SIG-M5 treated with dmso at 0.1 percent for 504 hours (cell line): Measurements from ENCODE around the gene PRKCD.
A peak's percentile ranks its signal among the peaks of the same experiment; 100 is the strongest.

Source experiments
- DNase-seq: peaks from one replicate; lab custom pipeline; 2025; ENCODE audit not compliant: unreplicated experiment; lab: John Stamatoyannopoulos, UW

Gene PRKCD

DNA sequence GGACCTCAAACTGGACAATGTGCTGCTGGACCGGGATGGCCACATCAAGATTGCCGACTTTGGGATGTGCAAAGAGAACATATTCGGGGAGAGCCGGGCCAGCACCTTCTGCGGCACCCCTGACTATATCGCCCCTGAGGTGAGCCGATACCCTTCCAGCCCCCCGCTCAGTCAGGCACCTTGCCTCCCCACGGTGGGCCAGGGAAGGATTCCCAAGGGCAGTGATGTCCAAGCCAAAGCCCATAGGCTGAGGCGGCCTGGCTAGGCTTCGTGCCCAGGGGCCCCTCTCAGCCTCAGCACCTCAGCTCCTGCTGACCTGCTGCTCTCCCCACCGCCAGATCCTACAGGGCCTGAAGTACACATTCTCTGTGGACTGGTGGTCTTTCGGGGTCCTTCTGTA, 27.7 kb downstream of the PRKCD start:
- DNase-seq: no peak

DNA sequence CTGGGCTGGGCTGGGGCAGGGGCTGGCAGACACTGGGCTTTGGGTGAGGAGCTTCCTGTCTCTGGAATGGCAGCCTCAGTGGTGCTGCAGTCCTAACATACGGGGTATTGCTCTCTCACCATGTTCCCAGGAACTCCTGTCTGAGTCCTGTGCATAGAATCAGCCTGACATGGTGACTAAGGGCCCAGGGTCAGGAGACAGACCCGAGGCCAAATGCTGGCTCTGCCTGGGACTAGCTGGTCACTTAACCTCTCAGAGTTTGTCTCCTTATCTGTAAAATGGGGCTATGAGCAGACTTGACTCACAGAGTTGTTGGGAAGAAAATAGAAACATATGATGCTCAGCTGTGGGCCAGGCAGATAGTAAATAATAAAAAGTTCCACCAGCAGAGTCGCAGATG, 28.3 kb downstream of the PRKCD start:
- DNase-seq: no peak

DNA sequence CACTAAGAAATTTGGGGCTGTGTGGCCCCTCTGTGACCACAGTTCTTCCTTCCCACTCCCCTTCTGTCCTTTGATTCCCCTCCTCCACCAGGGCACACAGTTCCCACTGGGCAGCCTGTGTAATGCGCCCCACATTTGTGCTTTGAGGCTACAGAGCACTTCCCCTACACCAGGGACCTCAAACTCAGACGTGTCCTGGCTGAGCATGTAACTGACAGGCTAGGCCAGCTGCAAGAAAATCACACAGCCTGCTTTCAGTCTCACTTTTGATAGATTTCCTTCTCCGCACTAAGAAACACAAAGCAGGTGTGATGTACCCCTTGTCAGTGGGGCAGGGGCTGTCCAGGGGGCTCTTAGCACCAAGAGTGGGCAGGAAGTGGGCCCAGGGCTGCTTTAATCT, 29.6 kb downstream of the PRKCD start:
- no peak for DNase-seq

DNA sequence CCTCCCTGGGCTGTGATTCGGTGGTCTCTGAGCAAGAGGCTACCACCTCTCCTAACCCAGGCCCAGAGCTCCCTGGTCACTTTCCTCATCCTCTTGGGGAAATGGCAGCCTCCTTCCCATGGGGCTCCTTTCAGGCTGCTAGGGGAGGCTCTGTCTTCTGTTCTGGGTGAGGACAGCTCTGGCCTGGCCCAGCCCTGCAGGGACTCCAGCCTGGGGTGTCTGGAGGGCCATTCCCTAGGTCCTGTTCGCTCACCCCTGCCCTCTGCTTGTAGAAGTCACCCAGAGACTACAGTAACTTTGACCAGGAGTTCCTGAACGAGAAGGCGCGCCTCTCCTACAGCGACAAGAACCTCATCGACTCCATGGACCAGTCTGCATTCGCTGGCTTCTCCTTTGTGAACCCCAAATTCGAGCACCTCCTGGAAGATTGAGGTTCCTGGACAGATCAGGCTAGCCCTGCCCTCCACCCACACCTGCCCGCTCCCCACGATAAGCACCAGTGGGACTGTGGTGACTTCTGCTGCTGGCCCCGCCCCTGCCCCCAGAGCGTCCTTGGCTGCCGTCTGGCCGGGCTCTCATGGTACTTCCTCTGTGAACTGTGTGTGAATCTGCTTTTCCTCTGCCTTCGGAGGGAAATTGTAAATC, 30.9 kb downstream of the PRKCD start:
- no peak for DNase-seq

DNA sequence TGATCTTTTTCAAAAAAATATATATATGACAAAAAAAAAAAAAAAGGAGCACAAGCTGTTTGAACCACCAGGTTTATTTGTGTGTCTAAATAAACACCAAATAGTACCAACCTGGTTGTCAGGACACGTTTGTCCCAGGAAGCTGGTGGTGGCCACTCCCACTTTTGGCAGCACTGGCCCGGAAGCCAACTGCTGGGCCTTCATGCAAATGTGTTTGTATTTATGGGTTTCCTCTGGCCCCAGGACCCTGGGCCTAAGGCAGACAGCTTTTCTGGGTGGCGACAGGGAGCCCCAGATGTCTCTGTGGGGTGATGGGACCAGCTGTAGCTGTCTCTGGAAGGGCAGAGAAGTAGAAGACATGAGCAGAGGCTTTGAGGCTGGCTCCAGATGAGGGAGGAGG, 31.6 kb downstream of the PRKCD start:
- no peak for DNase-seq

DNA sequence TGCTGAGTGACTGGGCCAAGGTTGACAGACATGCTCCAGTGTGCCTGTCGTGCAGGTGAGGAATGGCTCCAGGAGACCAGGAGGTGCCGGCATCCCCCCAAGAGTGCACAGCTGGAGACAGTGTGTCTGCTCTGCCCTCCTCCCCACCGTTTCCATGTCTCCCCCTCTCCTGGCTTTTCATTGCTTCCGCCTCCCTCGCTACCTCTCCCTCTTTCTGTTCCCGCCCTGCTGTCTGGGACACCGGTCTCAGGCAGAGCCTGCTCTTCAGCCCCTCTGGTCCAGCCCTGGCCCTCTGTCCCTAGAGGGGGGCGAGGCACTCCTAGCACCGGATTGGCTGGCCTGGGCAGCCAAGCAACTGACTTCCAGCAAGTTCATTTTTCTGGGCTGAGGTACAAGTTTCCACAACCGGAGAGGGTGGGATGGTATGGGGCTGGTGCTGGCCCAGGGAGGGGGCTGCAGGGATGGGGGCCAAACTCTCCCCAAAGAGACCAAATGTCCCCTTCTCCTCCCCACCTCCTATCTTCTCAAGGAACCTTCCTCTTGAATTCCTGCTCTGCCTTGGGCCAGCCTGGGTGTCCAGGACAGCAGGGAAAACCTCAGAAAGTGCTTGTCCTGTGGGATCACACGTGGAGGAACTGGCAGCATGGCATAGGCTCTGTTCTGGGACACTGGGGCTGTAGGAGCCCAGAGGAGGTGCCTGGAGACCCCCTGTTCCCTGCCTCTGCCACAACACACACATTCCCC, 32.6 kb downstream of the PRKCD start:
- DNase-seq: no peak

DNA sequence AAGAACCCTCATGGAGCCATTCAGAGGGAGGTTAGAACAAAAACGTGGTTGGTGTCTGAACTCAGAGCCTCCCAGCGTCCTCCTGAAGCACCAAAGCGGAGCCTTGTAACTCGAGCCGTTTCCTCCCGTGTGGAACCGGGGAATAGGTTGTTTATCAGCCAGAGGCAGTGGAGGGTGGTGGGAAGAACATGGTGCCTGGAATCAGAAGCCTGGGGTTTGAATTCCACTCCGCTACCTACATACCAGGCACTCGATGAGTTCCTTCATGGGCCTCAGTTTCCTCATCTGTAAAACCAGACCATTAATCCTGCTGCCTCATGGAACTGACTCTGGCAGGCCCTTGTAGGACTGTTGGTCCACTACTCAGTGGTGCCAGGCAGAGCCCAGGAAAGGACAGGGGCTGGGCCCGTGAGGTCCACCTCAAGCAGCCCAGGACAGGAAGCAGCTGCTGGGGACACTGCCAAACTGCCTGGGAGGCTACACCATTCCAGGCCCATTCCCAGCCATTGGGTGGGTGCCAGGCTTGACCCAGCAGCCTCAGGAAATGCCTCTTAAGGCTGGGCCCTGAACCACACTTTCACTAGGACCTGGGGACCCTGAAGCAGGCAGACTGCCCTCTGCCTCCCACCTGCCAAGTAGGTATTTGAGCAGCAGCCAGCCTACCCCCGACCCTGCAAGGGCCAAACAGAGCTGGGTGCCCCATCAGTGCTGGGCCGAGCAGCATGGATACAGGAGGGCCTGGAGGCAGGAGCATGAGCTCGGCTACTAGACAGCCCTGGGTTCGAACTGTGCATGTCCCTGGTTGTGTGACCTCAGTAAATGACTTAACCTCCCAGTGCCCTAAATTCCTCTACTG, 33.4 kb downstream of the PRKCD start:
- no peak for DNase-seq

DNA sequence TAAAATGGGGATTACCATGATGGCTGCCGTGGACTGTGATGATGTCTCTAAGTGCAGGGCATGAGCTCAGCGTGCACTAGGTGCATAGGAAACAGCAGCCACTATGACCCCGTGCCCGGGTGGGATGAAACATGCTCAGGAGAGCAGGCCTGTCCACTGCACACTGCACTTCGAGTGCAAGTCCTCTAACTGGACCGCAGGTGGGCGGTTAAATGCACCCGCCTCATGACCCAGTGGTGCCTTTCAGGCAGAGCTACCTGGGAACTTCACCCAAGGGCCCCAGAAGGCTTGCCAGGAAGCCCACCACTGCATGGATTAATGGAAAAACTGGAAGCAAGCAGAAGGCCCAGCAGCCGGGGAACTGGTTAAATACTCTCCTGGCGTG, 34.0 kb downstream of the PRKCD start:
- DNase-seq: no peak

DNA sequence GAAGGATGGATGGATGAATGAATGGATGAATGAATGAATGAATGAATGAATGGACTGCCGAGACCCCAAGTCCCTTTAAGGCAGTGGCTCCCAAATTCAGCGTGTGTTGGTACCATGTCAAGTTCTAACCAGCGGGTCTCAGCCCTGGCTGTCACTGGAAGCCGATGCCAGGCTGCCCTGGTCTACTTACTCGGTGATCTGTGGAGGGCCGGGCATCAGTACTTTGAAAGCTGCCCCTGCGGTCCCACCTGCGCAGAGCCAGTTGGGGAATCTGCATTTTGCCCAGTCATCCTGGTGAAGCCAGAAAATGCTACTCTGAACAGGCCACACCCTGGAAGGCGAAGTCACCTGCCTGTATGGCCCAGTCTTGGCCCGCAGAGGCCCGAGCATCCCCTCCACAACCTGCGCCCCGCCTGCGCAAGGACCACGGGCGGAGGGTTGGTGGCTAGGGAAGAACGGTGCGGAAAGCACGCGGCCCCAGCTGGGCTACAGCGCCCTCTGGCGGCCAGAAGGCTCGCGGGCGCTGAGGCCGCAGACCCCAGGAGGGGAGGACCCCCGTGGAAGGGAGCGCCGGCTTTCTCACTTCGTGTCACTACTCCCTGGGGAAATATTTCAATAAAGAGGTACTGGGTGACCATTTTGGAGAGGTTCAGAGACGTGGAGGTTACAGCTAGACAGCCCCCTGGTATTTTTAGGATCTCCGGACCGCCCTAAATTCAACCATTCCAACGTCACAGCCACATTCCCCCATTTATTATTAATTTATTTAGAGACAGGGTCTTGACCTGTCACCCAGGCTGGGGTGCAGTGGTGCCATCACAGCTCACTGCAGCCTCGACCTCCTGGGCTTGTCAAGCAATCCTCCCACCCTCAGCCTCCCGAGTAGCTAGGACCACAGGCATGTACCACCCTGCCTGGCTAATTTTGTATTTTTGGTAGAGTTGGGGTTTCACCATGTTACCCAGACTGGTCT, 34.9 kb downstream of the PRKCD start:
- DNase-seq: peak; percentile 45

DNA sequence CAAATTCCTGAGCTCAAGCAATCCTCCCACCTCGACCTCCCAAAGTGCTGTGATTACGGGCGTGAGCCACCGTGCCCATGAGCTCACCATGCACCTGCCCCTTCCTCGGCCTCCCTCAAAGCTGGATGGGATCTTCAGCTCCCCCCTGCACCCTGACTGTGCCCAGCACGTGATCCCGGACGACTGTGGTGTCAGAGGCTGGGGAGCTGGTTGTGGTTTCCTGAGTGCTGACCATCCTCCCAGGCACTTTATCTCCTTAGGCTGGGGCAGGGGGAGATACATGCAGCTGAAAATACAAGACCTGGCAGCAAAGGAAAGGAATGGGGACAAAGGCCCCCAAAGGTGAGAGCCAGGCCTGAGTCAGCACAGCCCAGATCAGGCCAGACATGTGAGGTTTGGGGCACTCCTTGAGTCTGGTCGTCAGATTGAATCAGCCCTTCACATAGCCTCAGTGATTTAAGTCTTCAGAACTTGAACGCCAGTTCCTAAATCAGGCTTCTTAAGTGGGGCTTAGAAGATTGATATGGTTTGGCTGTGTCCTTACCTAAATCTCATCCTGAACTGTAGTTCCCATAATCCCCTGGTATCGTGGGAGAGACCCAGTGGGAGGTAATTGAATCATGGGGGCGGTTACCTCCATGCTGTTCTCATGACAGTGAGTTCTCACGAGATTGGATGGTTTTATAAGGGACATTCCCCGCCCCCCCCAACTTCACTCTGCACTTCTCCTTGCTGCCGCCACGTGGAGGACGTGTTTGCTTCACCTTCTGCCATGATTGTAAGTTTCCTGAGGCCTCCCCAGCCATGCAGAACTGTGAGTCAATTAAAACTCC, 35.8 kb downstream of the PRKCD start:
- DNase-seq: peak; percentile 79

DNA sequence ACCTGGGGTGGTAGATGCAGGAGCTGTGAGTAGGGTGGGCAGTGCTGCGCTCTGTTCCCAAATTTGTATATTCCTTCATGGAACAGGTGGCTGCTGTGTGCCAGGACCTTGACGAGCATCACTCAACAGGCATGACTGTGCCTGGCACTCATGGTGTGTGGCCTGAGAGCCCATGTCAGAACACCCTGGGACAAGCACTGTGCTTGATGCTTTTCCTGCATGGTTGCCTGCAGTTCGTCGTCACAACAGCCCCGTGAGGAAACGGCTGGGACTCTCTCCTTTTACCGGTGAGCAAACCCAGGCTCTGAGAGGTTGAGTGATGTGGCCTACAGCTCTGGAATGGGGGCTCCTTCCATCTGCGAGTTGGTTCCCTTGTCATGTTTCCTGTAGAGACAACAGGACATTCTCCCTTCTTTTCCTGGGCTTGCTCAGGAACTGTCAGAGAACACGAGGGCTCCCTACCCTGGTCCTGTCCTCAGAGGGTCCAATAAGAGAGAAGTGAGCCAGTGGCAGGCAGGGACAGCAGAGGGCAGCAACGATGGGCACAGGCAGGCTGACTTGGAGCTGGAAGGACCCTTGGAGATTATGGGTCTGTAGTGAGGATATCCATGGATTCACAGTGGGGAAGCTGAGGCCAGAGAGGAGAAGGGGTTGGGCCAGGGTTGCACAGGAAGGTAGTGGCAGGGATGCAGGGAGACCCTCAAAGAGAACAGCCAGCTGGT, 37.4 kb downstream of the PRKCD start:
- DNase-seq: peak; percentile 21

DNA sequence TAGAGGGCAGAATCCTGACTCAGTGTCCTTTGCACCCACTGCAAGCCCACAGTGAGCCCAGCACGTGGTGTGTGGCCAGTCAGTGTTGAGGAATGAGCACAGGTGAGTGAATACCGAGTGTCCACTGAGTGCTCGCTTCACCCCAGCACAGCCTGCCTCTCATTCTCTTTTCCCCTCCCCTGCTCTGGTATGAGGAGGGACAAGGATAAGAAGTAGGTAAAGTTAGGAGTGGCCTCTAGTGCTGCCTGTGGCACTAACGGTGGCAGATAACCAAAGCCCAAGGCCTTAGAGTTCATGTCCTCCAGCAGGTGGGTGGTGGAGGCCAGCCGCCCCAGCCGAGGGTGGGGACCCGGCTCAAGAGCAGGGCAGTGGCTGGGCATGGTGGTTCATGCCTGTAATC, 38.0 kb downstream of the PRKCD start:
- no peak for DNase-seq

DNA sequence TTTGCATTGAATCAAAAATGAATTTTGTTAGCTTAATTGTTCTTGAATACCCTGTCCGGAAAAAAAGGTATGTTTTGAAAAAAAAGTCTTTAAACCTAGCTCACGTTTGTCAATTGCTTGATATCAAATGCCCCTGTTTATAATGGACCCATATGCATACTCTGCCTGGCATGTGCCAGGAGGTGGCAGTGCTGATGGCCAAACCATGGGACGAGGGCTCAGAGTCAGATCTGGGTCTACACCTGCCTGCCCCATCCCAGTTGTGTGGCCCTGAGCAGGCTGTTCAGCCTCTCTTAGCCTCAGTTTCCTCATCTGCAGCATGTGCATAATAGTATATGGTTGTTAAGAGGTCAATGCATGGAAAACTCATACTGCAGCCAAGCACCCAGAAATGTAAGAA, 38.8 kb downstream of the PRKCD start:
- no peak for DNase-seq

DNA sequence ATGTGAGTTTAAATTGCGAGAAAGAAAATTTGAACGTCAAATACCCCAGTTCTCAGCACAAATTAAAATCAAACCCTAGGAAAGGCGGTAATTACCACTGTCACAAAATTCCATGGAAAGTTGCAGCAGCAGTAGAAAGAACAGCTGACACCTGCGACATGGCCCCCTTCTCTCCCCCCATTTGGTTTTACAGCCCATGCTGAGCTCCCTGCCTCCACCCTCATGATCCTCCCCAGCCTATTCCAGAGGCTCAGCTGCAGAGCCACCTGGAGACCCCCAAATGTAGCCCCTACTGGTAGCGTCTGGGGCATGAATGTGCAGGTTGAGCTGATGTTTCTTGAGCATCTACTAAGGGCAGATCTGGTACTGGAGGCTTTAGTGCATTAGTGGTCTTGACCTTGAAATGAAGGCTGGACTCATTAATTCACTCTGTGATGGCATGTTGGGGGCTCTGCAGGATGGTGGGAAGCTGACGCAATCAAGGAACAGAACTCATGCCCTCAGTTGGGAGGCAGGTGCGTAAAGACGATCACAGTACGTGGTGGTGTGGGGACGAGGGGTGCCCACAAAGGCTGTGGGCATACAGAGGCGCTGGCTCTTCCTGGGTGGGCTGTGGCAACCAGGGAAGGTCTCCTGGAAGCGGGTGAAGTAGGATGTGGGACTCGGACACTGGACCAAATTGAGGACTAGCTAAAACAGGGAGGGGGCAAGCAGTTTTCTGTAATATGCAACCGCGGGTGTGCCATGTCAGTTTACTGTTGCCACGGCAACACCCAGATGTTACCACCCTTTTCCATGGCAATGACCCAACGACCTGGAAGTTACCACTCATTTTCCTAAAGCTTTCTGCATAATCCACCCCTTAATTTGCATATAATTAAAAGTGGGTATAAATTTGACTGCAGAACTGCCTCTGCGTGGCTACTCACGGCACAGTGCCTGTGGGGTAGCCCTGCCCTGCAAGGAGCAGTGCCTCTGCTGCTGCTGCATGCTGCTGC, 39.8 kb downstream of the PRKCD start:
- DNase-seq: no peak

DNA sequence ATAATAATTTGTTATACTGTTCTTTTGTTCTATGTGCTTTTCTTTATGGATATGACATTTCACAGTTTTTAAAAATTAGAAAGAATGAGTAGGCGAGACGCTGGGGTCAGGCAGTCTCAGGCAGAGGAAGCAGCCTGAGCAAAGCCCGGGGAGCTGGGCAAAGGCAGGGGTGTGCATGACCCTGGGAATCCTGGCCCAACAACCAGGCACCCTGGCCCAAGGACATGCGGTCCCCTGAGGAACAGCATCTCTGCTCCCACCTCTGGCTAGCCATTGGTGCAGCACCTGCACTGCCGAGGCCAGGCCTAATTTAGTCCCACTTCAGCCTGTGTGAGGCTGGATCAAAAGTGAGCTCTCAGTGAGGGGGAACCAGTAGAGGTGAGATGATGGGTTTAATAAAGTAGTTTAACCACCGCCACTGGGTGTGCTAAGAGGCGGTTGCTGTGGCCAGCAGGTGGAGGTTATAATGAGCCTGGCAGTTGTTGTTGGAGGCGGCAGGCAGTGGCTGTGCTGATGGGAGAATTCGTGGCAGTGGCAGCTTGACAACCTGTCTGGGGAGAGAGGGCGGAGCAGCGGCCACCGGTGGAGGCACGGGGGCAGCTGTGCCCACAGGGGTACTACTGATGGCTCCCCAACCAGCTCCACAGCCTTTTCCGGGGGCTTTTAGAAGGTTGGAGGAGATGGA, 41.5 kb downstream of the PRKCD start:
- no peak for DNase-seq

DNA sequence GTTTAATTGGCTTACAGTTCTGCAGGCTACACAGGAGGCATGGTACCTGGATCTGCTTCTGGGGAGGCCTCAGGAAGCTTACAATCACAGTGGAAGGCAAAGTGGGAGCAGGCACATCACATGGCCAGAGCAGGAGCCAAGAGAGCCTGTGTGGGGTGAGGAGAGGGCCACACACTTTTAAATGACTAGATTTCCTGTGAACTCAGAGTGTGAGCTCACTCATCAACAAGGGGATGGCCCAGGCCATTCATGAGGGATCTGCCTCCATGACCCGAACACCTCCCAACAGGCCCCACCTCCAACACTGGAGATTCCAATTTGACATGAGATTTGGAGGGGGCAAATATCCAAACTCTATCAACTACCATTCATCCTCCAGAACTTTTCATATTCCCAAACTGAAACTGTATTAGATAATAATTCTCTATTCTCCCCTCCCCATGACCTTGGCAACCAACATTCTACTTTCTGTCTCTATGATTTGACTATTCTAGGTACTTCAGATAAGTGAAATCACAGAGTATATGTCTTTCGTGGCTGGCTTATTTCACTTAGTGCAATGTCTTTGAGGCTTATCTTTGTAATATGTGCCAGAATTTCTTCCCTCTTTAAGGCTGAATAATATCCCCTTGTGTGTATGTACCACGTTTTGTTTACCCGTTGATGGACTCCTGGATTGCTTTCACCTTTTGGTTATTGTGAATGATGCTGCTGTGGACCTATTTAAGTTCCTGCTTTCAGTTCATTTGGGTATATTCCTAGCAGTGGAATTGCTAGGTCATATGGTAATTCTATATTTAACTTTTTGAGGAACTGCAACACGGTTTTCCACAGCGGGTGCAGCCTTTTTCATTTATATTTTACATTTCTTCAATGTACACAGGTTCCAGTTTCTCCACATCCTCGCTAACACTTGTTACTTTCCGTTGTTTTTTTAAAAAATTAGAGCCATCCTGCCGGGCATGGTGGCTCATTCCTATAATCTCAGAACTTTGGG, 51.0 kb downstream of the PRKCD start:
- no peak for DNase-seq
